HG03108 (cell line): ENCODE results near the gene TOR1AIP1.
"Not testable (repeated sequence)": the region's sequence is repeated elsewhere in the genome, so short reads cannot be mapped to it uniquely, and the experiment has no call there.

Experiments used
- ATAC-seq: cut with Tn5 transposase; IDR thresholded peaks from one replicate; pipeline ENCODE4 v1.9.1; 2021; ENCODE audit warnings: moderate library complexity; ENCODE audit not compliant: unreplicated experiment

Gene TOR1AIP1

GRCh38 chr1:179882253-179883039, at the start of gene TOR1AIP1:
Gene TOR1AIP1, plus strand, starts transcription at chr1:179882285. Its CDS starts 218 bp downstream, at chr1:179882503.
- peak; percentile 72 for ATAC-seq

- ATAC-seq = not testable (repeated sequence)
Observed at GRCh38 chr1:179836686-179837445, 45.2 kb upstream of the TOR1AIP1 start.

DNA sequence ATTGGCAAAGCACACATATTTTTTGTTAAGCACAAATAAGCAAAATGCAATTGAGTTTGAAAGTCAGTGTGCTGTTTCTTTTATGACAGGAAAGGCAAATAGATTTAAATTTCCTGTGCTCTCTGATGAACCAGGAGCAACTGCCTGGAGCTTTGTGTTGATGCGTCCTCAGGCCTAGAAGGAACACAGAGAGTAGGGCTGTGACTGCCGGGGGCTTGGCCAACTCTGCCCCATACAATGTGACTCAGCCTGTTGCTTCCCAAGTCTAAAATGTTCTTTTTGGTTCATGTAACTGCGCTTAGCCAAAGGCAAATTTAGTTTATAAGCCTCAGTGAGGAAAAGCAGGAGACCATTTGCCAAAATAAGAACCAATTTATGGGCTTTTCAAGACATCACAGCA, 42.0 kb upstream of the TOR1AIP1 start:
- no peak for ATAC-seq

DNA sequence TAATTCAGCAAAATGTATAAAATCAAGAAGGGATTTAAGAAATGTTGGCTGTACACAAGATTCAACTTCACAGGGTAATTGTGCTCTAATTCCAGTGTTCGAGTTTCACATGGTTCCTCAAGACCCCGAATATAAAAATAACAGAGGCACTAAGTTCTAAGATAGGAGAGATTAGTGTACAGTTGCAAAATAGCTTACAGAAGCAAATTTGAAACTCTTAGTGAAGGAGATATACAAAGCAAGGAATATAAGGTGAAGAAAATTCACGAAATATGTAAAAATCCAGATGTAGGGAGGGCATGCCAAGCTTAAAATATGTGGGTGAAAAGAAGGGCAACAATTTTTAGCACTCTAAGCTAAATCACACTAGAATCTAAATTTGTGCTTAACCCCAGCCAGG, 33.9 kb upstream of the TOR1AIP1 start:
- no peak for ATAC-seq

DNA sequence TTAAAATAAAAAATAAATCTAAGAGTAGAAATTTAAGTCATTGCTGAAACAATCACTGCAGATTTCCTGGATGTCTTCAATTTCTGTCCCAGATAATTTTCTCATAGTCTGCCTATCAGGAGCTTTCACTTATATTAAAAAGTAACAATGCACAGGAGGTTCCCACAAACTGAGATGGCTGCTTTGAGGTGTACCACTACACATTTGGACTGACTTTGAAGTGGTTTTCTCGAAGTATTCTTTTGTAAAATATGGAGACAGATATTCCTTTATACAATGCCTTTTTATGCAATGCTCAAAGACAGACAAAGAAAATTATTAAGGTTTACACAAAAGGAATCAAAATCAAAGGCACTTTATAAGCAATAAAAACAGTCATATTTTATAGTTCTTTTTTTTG, 29.0 kb upstream of the TOR1AIP1 start:
- no peak for ATAC-seq

DNA sequence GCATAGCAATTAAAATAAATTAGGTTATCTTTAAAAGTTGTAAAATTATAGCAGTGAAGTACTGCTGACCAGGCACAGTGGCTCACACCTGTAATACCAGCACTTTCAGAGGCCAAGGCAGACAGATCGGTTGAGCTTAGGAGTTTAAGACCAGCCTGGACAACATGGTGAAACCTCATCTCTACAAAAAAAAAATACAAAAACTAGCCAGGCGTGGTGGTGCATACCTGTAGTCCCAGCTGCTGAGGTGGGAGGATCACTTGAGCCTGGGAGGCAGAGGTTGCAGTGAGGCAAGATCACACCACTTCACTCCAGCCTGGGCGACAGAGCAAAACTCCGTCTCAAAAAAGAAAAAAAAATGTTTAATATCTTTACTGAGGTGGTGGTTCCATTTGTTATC, 26.3 kb upstream of the TOR1AIP1 start:
- ATAC-seq = not testable (repeated sequence)

- ATAC-seq = no peak
Observed at GRCh38 chr1:179856296-179856695, 25.8 kb upstream of the TOR1AIP1 start.

GRCh38 chr1:179857009-179857408, 25.1 kb upstream of the TOR1AIP1 start:
- ATAC-seq = no peak

DNA sequence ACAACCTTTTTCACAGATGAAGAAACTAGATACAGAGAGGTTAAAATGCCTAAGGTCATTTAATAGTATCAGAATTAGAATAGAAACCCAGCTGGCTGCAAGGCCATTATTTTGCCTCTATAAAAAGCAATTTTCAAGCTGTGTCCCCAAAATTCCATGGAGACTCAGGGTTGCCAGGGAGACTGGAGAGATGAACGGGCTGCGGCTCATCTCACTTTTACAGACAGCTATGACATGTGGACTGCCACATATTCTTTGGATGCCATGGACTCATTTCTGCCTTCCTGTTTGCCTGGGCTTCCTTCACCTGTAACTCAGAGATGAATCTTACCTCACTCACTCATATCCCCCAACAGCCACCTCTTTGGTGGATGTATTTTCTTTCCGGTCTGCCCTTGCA, 21.4 kb upstream of the TOR1AIP1 start:
- no peak for ATAC-seq

DNA sequence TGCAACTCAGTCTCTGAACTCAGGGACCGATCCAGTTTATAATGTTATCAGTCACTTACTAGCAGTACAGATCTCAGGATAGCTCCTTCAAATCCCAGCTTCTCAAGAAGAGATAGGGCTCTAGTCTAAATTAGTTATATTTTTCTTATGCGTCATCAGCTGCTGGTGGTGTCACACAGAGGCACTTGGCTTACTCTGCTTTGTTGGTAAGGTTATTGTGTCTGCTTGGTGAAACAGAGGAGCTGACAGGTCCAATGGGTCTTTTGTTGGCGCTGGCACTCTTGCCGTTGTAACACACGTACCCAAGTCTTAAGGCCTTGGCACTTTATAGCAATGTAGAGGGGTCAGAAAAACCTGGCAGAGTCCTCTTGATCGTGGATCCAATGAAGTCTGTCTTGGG, 16.7 kb upstream of the TOR1AIP1 start:
- ATAC-seq = no peak

DNA sequence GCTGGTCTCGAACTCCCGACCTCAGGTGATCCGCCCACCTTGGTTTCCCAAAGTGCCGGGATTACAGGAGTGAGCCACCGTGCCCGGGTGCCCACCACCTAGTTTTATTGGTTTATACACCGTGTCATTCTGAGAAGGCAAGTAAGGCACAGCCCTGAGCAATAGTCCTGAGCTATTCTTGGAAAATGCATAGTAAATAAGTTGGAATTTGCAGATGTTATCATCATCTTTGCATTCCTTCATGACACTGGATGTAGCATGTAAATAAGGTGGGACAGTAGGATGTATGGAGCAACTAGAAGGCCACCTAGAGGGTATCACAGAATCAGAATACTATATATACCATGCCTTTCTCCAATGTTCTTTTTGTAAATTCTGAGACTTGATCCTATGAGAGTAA, 15.5 kb upstream of the TOR1AIP1 start:
- no peak for ATAC-seq

DNA sequence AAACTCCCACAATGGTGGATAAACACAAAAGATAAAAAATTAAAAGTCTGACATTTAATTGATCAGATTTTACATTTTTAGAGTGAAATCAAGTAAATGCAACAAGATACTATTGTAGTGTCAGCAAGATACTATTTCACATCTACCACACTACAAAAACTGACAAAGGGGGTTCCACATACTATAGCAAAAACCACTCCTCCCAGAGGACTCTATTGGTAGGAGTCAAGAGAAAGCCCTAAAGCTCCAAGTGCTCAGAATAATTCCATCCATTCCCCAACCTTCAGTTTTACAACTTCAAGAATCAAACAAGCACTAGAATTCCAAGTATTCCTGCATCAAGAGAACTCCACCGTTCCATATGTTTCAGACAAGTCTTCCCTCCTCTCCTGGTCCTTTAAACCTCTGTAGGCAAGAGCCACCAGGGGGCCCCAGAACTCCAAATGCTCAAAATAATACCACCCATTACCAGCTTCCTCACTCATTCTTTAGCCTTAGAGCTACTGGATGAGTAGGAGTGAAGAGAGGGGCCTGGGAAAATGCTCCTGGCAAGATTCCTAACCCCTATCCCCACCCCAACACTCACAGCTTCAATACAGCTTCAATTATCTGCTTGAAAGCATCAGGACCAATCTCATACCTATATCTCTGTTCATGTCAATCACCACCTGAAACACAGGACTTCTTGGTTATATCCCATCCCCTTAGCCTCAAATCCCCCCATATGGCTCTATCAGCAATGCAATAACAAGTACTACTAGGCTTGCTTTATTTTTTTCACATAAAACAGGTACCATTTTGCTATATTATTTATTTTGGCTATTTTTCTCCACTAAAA, 14.4 kb upstream of the TOR1AIP1 start:
- ATAC-seq = peak; percentile 61

- ATAC-seq = no peak
Observed at GRCh38 chr1:179870870-179871269, 11.2 kb upstream of the TOR1AIP1 start.

GRCh38 chr1:179871940-179872339, 10.1 kb upstream of the TOR1AIP1 start:
- ATAC-seq = no peak

- no peak for ATAC-seq
Observed at GRCh38 chr1:179872558-179872957, 9.5 kb upstream of the TOR1AIP1 start.

- ATAC-seq = no peak
Observed at GRCh38 chr1:179873438-179873851, 8.6 kb upstream of the TOR1AIP1 start.

DNA sequence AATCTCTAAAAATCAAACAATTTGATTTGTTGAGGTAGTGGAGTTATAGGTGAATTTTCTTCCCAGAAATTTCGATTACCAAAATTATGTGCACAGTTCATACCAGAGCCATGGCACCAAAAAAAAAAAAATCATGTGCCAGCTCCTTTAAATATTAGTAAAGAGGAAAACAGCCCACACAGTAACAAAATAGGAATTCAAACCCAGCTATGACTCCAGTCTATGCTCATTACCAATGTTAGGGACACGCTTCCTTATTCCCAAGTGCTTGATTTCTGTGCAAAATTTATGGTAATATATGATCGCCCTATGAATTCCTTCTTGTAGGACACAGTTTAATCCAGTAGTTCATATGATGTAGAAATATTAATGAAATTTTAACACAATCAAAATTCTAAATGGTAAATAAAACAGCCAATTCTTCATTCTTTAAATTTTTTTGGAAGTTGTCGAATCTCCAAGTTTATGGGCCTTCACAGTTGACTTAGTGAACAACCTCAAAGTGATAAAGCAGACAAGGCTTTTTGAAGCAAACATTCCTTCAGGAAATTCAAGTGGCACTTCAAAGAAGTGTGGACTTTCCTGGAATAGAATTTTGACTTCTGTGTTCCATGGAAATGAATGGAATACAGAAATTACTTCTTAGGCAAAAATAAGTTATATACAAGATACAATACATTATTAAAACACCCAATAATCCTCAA, 6.3 kb upstream of the TOR1AIP1 start:
- ATAC-seq = no peak

- no peak for ATAC-seq
Observed at GRCh38 chr1:179876300-179876715, 5.8 kb upstream of the TOR1AIP1 start.

DNA sequence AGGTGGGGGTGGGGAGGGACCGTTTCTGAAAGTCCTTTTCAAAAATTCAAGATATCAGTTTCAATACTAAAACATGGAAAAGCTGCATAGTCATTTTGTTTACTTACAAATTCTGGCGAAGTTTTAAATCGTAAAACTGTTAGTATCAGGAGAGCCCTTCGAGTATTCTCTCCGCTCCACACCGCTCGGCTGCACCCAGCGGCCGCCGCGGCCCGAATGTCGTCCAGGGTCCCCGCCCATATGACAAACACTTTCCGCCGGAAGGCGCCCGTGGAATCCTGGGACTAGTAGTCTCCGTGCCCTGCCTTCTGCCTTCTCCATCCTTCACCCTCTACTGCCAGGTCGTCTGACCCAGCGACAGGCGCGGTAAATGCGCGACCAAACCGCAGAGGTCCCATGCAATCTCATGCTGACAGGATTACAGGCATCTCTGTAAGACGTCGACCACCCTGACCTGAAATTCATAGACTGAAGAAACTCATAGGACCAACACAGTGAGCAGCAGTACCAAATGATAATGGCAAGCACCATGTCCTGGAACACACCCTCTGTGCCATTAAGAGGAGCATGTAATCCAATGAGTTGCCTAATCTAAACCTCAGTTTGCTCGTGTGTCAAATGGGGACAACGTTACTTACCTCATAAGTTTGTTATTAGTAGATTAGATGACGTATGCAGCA, 4.4 kb upstream of the TOR1AIP1 start, which contains the start of gene TOR1AIP2:
TSS of gene TOR1AIP2 (minus strand) at position 218 of the 680 bp plus-strand sequence. CDS start 25,138 bp downstream, outside the sequence.
- ATAC-seq = peak; percentile 62

GRCh38 chr1:179879797-179880196, 2.3 kb upstream of the TOR1AIP1 start:
- ATAC-seq = no peak
